ENCODE data around the gene GABRA5. TPM values are rescaled to one million over a fixed set of nuclear protein-coding genes. Genes with fewer than 3 reads are reported as not detected.

Gene GABRA5
- total RNA-seq, 1 experiment from 2014 or later = 4.9 TPM

GRCh38 chr15:26831951-26832350 lies 34.9 kb upstream of the GABRA5 start:
- H3K4me3 Mint-ChIP-seq = no peak overlapping the region
- no peak overlapping the region for H4K91ac ChIP-seq (ENCODE audit: insufficient read length, low read depth, low read length)
- TF ChIP-seq CTCF (conservative IDR thresholded peaks at IDR 0.05) = no peak
- H2AK5ac ChIP-seq (ENCODE audit: insufficient read length, low read length) = no peak overlapping the region
- no peak overlapping the region for H2BK12ac ChIP-seq (ENCODE audit: insufficient read length, low read depth, low read length)
- no peaks in the 10 kb centered on the region for H3K23me2 ChIP-seq (ENCODE audit: insufficient read length, low read depth, low read length, poor library complexity, severe bottlenecking)
- H3K9me3 Mint-ChIP-seq = peaks cover 20 to 24% of the 10 kb centered on the region in 2 experiments
- peaks cover 3% of the 10 kb centered on the region; the same call in 1 of the 2 replicates for H3K27me3 Mint-ChIP-seq (ENCODE audit: low read depth)
- no peak overlapping the region for H3K56ac ChIP-seq (ENCODE audit: insufficient read length, low read depth, low read length)
- no peaks in the 10 kb centered on the region for H3K79me2 ChIP-seq (ENCODE audit: insufficient read depth, low read length)
- H2BK20ac ChIP-seq (ENCODE audit: low read depth, low read length, poor library complexity, severe bottlenecking) = no peak overlapping the region
- no peak overlapping the region for H3K4me2 ChIP-seq (ENCODE audit: insufficient read depth, insufficient read length, low read length)
- H2AFZ ChIP-seq (ENCODE audit: low read length) = no peak overlapping the region
- H3K27ac Mint-ChIP-seq = no peak overlapping the region
- H4K8ac ChIP-seq (replicated peaks; ENCODE audit: insufficient read length, low read depth, low read length) = no peak overlapping the region
- H3K18ac ChIP-seq (ENCODE audit: insufficient read length, low read depth, low read length) = no peak overlapping the region
- no peaks in the 10 kb centered on the region for H3K79me1 ChIP-seq (ENCODE audit: insufficient read depth, low read depth, low read length, poor library complexity, severe bottlenecking)
- no peak overlapping the region for H3K14ac ChIP-seq (ENCODE audit: insufficient read depth, low read length)
- no peaks in the 10 kb centered on the region for H4K20me1 ChIP-seq (ENCODE audit: control insufficient read depth, insufficient read depth, insufficient read length)
- no peak overlapping the region for H3K4ac ChIP-seq (ENCODE audit: low read depth, low read length)
- H3K4me1 ChIP-seq (ENCODE audit: insufficient read depth, low read length) = no peaks in the 10 kb centered on the region
- H3T11ph ChIP-seq (ENCODE audit: low read length) = no peak overlapping the region
- peaks cover 11 to 24% (median 14%) of the 10 kb centered on the region in 3 experiments for H3K36me3 Mint-ChIP-seq (ENCODE audit: insufficient read depth in 1 of 3, low read depth in 3 of 3)
- no CpG with 5 or more reads among the region's 7 CpGs for WGBS (ENCODE audit: extremely low coverage, insufficient read length, low lambda C conversion rate)
- no peaks in the 10 kb centered on the region for H3K27me3 ChIP-seq (ENCODE audit: insufficient read depth, low read length)
- H3K9me3 ChIP-seq (ENCODE audit: control insufficient read depth, low read depth, low read length) = peaks cover 6% of the 10 kb centered on the region
- H3K23ac ChIP-seq (ENCODE audit: insufficient read length, low read depth, low read length) = no peak overlapping the region
- H3K4me1 Mint-ChIP-seq = peaks cover 0 to 3% of the 10 kb centered on the region in 2 experiments; a peak in 1 of 4 replicates
- no peak overlapping the region for H3K9ac ChIP-seq (ENCODE audit: extremely low read depth, insufficient read length, low read length)
- H2BK15ac ChIP-seq (ENCODE audit: low read depth, low read length) = no peak overlapping the region
- no peak overlapping the region for H3K27ac ChIP-seq (ENCODE audit: insufficient read length, low read depth, low read length)
- no peak overlapping the region for H2BK5ac ChIP-seq (ENCODE audit: insufficient read length, low read length)
- no peak for DNase-seq
- no peak overlapping the region for H2BK120ac ChIP-seq (ENCODE audit: low read depth, low read length, poor library complexity, severe bottlenecking)
- no peak overlapping the region for H4K5ac ChIP-seq (ENCODE audit: insufficient read length, low read depth, low read length)
